Measurements from ENCODE around the gene FYCO1.

- no peak for TF ChIP-seq CTCF (IDR thresholded peaks at IDR 0.05; ENCODE audit: low read depth, low read length)
- TF ChIP-seq EZH2phosphoT487 (IDR thresholded peaks at IDR 0.05; ENCODE audit: low read depth) = no peak
Measured at GRCh38 chr3:45992133-45992729, 3.4 kb downstream of the FYCO1 start.
